Liver (tissue), 9 donors: ENCODE results near the gene GNPTAB. TPM values are rescaled to one million over a fixed set of nuclear protein-coding genes. Genes with fewer than 3 reads are reported as not detected.

Experiments used
- DNase-seq: peaks from one replicate; pipeline ENCODE4 v3.0.0-alpha.2; 2017; ENCODE audit warnings: low spot score
- H3K27ac ChIP-seq, 2 donors: one replicate each; pipeline ENCODE4 v1.7.0; 2013; ENCODE audit warnings: inconsistent platforms in 2 of 2, low read length in 2 of 2, control low read depth in 1 of 2, low read depth in 1 of 2, mild to moderate bottlenecking in 1 of 2
- H3K27me3 ChIP-seq, 4 donors: one replicate each; pipeline versions ENCODE4 v1.6.1 to v1.7.0; 2013; ENCODE audit warnings: low read length in 3 of 4, inconsistent platforms in 1 of 4, mild to moderate bottlenecking in 1 of 4, moderate library complexity in 1 of 4; ENCODE audit not compliant: control insufficient read depth in 4 of 4, insufficient read depth in 4 of 4
- H3K36me3 ChIP-seq, 4 donors: one replicate each; pipeline versions ENCODE4 v1.6.1 to v1.7.0; 2013; ENCODE audit warnings: low read length in 3 of 4, mild to moderate bottlenecking in 3 of 4, low read depth in 1 of 4, moderate library complexity in 1 of 4; ENCODE audit not compliant: control insufficient read depth in 4 of 4, insufficient read depth in 3 of 4
- H3K4me1 ChIP-seq, 4 donors: one replicate each; pipeline versions ENCODE4 v1.6.1 to v1.7.0; 2013; ENCODE audit warnings: low read length in 3 of 4, mild to moderate bottlenecking in 3 of 4, moderate library complexity in 1 of 4; ENCODE audit not compliant: control insufficient read depth in 4 of 4, insufficient read depth in 4 of 4
- H3K4me3 ChIP-seq, 3 donors: one replicate each; pipeline versions ENCODE4 v1.6.1 to v1.7.0; 2013; ENCODE audit warnings: low read length in 3 of 3, control low read depth in 1 of 3, low read depth in 1 of 3, mild to moderate bottlenecking in 1 of 3
- H3K9ac ChIP-seq, 2 donors: one replicate each; pipeline ENCODE4 v1.7.0; 2013; ENCODE audit warnings: low read length in 2 of 2, mild to moderate bottlenecking in 2 of 2, moderate library complexity in 2 of 2, control low read depth in 1 of 2, low read depth in 1 of 2
- H3K9me3 ChIP-seq, 4 donors: one replicate each; pipeline versions ENCODE4 v1.6.1 to v1.7.0; 2013; ENCODE audit warnings: low read length in 3 of 4; ENCODE audit not compliant: control insufficient read depth in 4 of 4
- ATF3 ChIP-seq: IDR thresholded peaks from 2 replicates; pipeline ENCODE4 v1.6.1; 2016; ENCODE audit warnings: antibody characterized with exemption
- CTCF ChIP-seq: fragments of 150-350 bp; IDR thresholded peaks from 2 replicates; pipeline ENCODE4 v1.5.1; 2017; ENCODE audit warnings: improper control_type of control experiment, low read depth, low read length; ENCODE audit not compliant: missing input control
- EGR1 ChIP-seq, 2 donors: IDR thresholded peaks; 2 replicates each; pipeline ENCODE4 v1.6.1; 2016 to 2018; ENCODE audit warnings: antibody characterized with exemption in 2 of 2, low read depth in 2 of 2
- FOXA1 ChIP-seq: IDR thresholded peaks from 2 replicates; pipeline ENCODE4 v1.6.1; 2016; ENCODE audit warnings: antibody characterized with exemption
- FOXA2 ChIP-seq: IDR thresholded peaks from 2 replicates; pipeline ENCODE4 v1.6.1; 2016; ENCODE audit warnings: antibody characterized with exemption
- GABPA ChIP-seq, 2 donors: IDR thresholded peaks in 1 of 2; conservative IDR thresholded peaks in 1 of 2; 2 replicates each; pipeline ENCODE4 v1.6.1; 2016; ENCODE audit warnings: antibody characterized with exemption in 2 of 2, mild to moderate bottlenecking in 1 of 2, moderate library complexity in 1 of 2
- HNF4A ChIP-seq, 2 donors: conservative IDR thresholded peaks; 2 replicates each; pipeline ENCODE4 v1.6.1; 2016; ENCODE audit warnings: antibody characterized with exemption in 2 of 2, mild to moderate bottlenecking in 2 of 2
- HNF4G ChIP-seq: IDR thresholded peaks from 2 replicates; pipeline ENCODE4 v1.6.1; 2016; ENCODE audit warnings: antibody characterized with exemption
- JUND ChIP-seq, 2 donors: IDR thresholded peaks; 2 replicates each; pipeline ENCODE4 v1.6.1; 2016; ENCODE audit warnings: antibody characterized with exemption in 2 of 2
- MAX ChIP-seq: IDR thresholded peaks from 2 replicates; pipeline ENCODE4 v1.6.1; 2016; ENCODE audit warnings: antibody characterized with exemption
- NR2F2 ChIP-seq: IDR thresholded peaks from 2 replicates; pipeline ENCODE4 v1.6.1; 2016; ENCODE audit warnings: antibody characterized with exemption
- RAD21 ChIP-seq, 2 donors: IDR thresholded peaks; 2 replicates each; pipeline ENCODE4 v1.6.1; 2016; ENCODE audit warnings: antibody characterized with exemption in 2 of 2, mild to moderate bottlenecking in 2 of 2
- REST ChIP-seq: IDR thresholded peaks from 2 replicates; pipeline ENCODE4 v1.6.1; 2016; ENCODE audit warnings: antibody characterized with exemption, mild to moderate bottlenecking
- RXRA ChIP-seq, 2 donors: IDR thresholded peaks; 2 replicates each; pipeline ENCODE4 v1.6.1; 2017 to 2018; ENCODE audit warnings: antibody characterized with exemption in 2 of 2, mild to moderate bottlenecking in 1 of 2
- SP1 ChIP-seq: IDR thresholded peaks from 2 replicates; pipeline ENCODE4 v1.6.1; 2018; ENCODE audit warnings: antibody characterized with exemption, mild to moderate bottlenecking
- TAF1 ChIP-seq: conservative IDR thresholded peaks from 2 replicates; pipeline ENCODE4 v1.6.1; 2016; ENCODE audit warnings: antibody characterized with exemption, mild to moderate bottlenecking
- YY1 ChIP-seq: IDR thresholded peaks from 2 replicates; pipeline ENCODE4 v1.6.1; 2016; ENCODE audit warnings: antibody characterized with exemption, mild to moderate bottlenecking
- ZBTB33 ChIP-seq: IDR thresholded peaks from 2 replicates; pipeline ENCODE4 v1.6.1; 2016; ENCODE audit warnings: antibody characterized with exemption
- WGBS: extraction: QIAGEN DNeasy Blood & Tissue Kit; methylation state at CpG from one replicate; pipeline ENCODE4 v1.1.7; 2013; 5-methylcytosine and 5-hydroxymethylcytosine counted together
- polyA plus RNA-seq, 2 donors: library from polyadenylated mRNA; stranded (reverse) in 1 of 2; unstranded in 1 of 2; fragments of 200-250 nt in 1 of 2; fragments of >200 nt in 1 of 2; fragmentation: Nextera tagmentation in 1 of 2; extraction: Ambion mirVana in 1 of 2; gene quantifications; one replicate each; pipeline versions ENCODE4 v1.2.1 to v1.2.3, GENCODE V29; 2013 to 2015
- total RNA-seq, 2 donors: library from RNA; depleted of rRNA; stranded (reverse); fragments of >200 nt; gene quantifications; one replicate each; pipeline ENCODE4 v1.2.3, GENCODE V29; 2014
- donor health status: healthy.
- donor health status: healthy.
- donor health status: healthy.
- donor health status: healthy.
- donor health status: healthy.

Gene GNPTAB
- total and polyA plus RNA-seq, 4 donors, result 4.6 to 11.1 (median 7.7) TPM

- H3K27ac ChIP-seq, result no peak overlapping the region
- H3K27me3 ChIP-seq, result no peaks in the 10 kb centered on the region
- WGBS, result 87% methylated on average over 1 of the region's 1 CpG
- H3K9me3 ChIP-seq, result no peaks in the 10 kb centered on the region
- H3K4me1 ChIP-seq, result no peaks in the 10 kb centered on the region
- H3K36me3 ChIP-seq, result no peaks in the 10 kb centered on the region
- TF ChIP-seq FOXA1 (no peak), RAD21 (IDR thresholded peaks at IDR 0.05) (no peak), FOXA2 (no peak), HNF4A (conservative IDR thresholded peaks at IDR 0.05) (no peak), GABPA (IDR thresholded peaks at IDR 0.05 in 1 of 2, conservative IDR thresholded peaks at IDR 0.05 in 1 of 2) (no peak), EGR1 (IDR thresholded peaks at IDR 0.05; ENCODE audit: low read depth in 2 of 2) (no peak), SP1 (no peak), ATF3 (no peak), CTCF (no peak), NR2F2 (no peak), RXRA (IDR thresholded peaks at IDR 0.05) (no peak), TAF1 (no peak), MAX (no peak), REST (no peak), ZBTB33 (no peak)
- no peak overlapping the region for H3K9ac ChIP-seq
- no peak overlapping the region for H3K4me3 ChIP-seq
- DNase-seq, result no peak
Observed at GRCh38 chr12:101795013-101795412, 35.7 kb downstream of the GNPTAB start.

- 80% methylated on average over 2 of the region's 2 CpGs for WGBS
- TF ChIP-seq JUND (IDR thresholded peaks at IDR 0.05) (no peak), FOXA1 (no peak), SP1 (no peak), RAD21 (IDR thresholded peaks at IDR 0.05) (no peak), RXRA (IDR thresholded peaks at IDR 0.05) (no peak), NR2F2 (no peak), TAF1 (no peak), EGR1 (IDR thresholded peaks at IDR 0.05; ENCODE audit: low read depth in 2 of 2) (no peak), YY1 (no peak), ZBTB33 (no peak), HNF4A (conservative IDR thresholded peaks at IDR 0.05) (no peak), HNF4G (no peak), ATF3 (no peak), CTCF (no peak), GABPA (IDR thresholded peaks at IDR 0.05 in 1 of 2, conservative IDR thresholded peaks at IDR 0.05 in 1 of 2) (no peak)
- H3K9me3 ChIP-seq, result no peaks in the 10 kb centered on the region
- H3K4me3 ChIP-seq, result no peak overlapping the region
- no peaks in the 10 kb centered on the region for H3K4me1 ChIP-seq
- no peaks in the 10 kb centered on the region for H3K27me3 ChIP-seq
- no peak for DNase-seq
- no peaks in the 10 kb centered on the region for H3K36me3 ChIP-seq
- H3K27ac ChIP-seq, result no peak overlapping the region
- no peak overlapping the region for H3K9ac ChIP-seq
Observed at GRCh38 chr12:101794574-101794973, 36.2 kb downstream of the GNPTAB start.
